Neural crest cell (in vitro differentiated cells): ENCODE data around the gene AOC2. TPM values are rescaled to one million over a fixed set of nuclear protein-coding genes. Genes with fewer than 3 reads are reported as not detected.
A peak's percentile ranks its signal among the peaks of the same experiment; 100 is the strongest.

Source experiments
- DNase-seq: peaks from one replicate; pipeline ENCODE4 v3.0.0; 2021; ENCODE audit warnings: low read depth, mixed read lengths, low spot score
- H3K27ac Mint-ChIP-seq: one replicate; pipeline ENCODE4 v1.8.0; 2021; ENCODE audit warnings: mild to moderate bottlenecking, mixed read lengths; ENCODE audit not compliant: unreplicated experiment
- H3K27me3 Mint-ChIP-seq: 2 replicates; pipeline ENCODE4 v1.8.0; 2021; ENCODE audit warnings: low read depth, mild to moderate bottlenecking, mixed read lengths
- H3K36me3 Mint-ChIP-seq: 2 replicates; pipeline ENCODE4 v1.8.0; 2021; ENCODE audit warnings: low read depth, mild to moderate bottlenecking, mixed read lengths
- H3K4me1 Mint-ChIP-seq: 2 replicates; pipeline ENCODE4 v1.8.0; 2021; ENCODE audit warnings: mixed read lengths
- H3K4me3 Mint-ChIP-seq: one replicate; pipeline ENCODE4 v1.8.0; 2021; ENCODE audit warnings: mild to moderate bottlenecking, mixed read lengths
- H3K9me3 Mint-ChIP-seq: 2 replicates; pipeline ENCODE4 v1.8.0; 2021; ENCODE audit warnings: mixed read lengths
- long read RNA-seq: library from polyadenylated mRNA; unstranded; transcript quantifications from one replicate; pipeline ENCODE4 v2.0.0, GENCODE V29; 2020
- total RNA-seq: library from RNA; stranded (reverse); gene quantifications from 2 replicates; pipeline ENCODE4 v1.2.1, GENCODE V29; 2021
- TF ChIP-seq, protein P1 (sequence below): fragments of 200-600 bp; sonication (generic); conservative IDR thresholded peaks from 2 replicates; pipeline ENCODE4 v1.5.0; 2021; ENCODE audit warnings: antibody characterized with exemption, mild to moderate bottlenecking

AOC2 gene, protein sequence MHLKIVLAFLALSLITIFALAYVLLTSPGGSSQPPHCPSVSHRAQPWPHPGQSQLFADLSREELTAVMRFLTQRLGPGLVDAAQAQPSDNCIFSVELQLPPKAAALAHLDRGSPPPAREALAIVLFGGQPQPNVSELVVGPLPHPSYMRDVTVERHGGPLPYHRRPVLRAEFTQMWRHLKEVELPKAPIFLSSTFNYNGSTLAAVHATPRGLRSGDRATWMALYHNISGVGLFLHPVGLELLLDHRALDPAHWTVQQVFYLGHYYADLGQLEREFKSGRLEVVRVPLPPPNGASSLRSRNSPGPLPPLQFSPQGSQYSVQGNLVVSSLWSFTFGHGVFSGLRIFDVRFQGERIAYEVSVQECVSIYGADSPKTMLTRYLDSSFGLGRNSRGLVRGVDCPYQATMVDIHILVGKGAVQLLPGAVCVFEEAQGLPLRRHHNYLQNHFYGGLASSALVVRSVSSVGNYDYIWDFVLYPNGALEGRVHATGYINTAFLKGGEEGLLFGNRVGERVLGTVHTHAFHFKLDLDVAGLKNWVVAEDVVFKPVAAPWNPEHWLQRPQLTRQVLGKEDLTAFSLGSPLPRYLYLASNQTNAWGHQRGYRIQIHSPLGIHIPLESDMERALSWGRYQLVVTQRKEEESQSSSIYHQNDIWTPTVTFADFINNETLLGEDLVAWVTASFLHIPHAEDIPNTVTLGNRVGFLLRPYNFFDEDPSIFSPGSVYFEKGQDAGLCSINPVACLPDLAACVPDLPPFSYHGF
- total RNA-seq = 3.0 and 3.2 TPM in 2 replicates
- long read RNA-seq = 0 reads

GRCh38 chr17:42844271-42844670 lies at the start of gene AOC2:
Gene AOC2, plus strand, starts transcription at chr17:42844580. Its CDS starts 47 bp downstream, at chr17:42844627.
- Mint-ChIP-seq H3K4me3 (peak within 1 kb of the TSS; percentile 49), H3K27ac (no peak within 1 kb of the TSS), H3K4me1 (no peaks in the 10 kb centered on the region), H3K27me3 (no peaks in the 10 kb centered on the region), H3K9me3 (no peaks in the 10 kb centered on the region), H3K36me3 (peaks cover 3% of the 10 kb centered on the region)
- TF ChIP-seq, protein P1, sequence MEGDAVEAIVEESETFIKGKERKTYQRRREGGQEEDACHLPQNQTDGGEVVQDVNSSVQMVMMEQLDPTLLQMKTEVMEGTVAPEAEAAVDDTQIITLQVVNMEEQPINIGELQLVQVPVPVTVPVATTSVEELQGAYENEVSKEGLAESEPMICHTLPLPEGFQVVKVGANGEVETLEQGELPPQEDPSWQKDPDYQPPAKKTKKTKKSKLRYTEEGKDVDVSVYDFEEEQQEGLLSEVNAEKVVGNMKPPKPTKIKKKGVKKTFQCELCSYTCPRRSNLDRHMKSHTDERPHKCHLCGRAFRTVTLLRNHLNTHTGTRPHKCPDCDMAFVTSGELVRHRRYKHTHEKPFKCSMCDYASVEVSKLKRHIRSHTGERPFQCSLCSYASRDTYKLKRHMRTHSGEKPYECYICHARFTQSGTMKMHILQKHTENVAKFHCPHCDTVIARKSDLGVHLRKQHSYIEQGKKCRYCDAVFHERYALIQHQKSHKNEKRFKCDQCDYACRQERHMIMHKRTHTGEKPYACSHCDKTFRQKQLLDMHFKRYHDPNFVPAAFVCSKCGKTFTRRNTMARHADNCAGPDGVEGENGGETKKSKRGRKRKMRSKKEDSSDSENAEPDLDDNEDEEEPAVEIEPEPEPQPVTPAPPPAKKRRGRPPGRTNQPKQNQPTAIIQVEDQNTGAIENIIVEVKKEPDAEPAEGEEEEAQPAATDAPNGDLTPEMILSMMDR = no peak
- no peak for DNase-seq

GRCh38 chr17:42795061-42795460 lies 49.3 kb upstream of the AOC2 start:
- peaks cover 13% of the 10 kb centered on the region for H3K4me1 Mint-ChIP-seq
- no peak overlapping the region for H3K27ac Mint-ChIP-seq
- peaks cover 3% of the 10 kb centered on the region for H3K9me3 Mint-ChIP-seq
- TF ChIP-seq, protein P1 = no peak
- no peak for DNase-seq
- H3K27me3 Mint-ChIP-seq = peaks cover 13% of the 10 kb centered on the region
- H3K36me3 Mint-ChIP-seq = peaks cover 9% of the 10 kb centered on the region
- H3K4me3 Mint-ChIP-seq = peak overlapping the region; percentile 69

- H3K4me1 Mint-ChIP-seq = peaks cover 13% of the 10 kb centered on the region
- H3K27me3 Mint-ChIP-seq = peaks cover 17% of the 10 kb centered on the region
- DNase-seq = no peak
- H3K36me3 Mint-ChIP-seq = peaks cover 9% of the 10 kb centered on the region
- TF ChIP-seq, protein P1 = no peak
- H3K27ac Mint-ChIP-seq = no peak overlapping the region
- H3K9me3 Mint-ChIP-seq = peaks cover 3% of the 10 kb centered on the region
- peak overlapping the region; percentile 69 for H3K4me3 Mint-ChIP-seq
Observed at GRCh38 chr17:42795465-42795864, 48.9 kb upstream of the AOC2 start.

DNA sequence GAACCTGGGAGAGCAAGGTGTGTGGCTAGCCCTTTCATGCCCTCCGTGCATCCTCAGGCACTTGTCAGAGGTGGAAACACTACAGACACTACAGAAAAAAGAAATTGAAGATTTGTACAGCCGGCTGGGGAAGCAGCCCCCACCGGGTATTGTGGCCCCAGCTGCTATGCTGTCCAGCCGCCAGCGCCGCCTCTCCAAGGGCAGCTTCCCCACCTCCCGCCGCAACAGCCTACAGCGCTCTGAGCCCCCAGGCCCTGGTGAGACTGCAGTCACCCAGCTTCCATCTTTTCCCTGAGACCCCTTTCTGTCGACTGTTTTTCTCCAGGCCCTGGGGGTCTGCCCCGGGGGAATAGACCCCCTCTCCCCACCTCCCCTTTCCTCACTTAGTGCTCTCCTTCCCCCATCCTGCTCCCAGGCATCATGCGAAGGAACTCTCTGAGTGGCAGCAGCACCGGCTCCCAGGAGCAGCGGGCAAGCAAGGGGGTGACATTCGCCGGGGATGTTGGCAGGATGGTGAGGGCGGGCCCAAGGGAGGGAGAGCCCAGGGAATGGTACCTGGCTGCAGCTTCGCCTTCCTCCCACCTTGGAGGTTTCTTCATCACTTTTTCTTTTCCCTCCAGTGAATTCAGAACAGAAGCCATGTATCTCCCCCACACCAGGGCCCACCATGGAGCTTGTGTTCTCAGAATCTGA lies 48.2 kb upstream of the AOC2 start:
- Mint-ChIP-seq H3K9me3 (peaks cover 3% of the 10 kb centered on the region), H3K27me3 (peaks cover 18% of the 10 kb centered on the region), H3K27ac (no peak overlapping the region), H3K36me3 (peaks cover 9% of the 10 kb centered on the region), H3K4me3 (peak overlapping the region; percentile 98), H3K4me1 (peaks cover 13% of the 10 kb centered on the region)
- TF ChIP-seq, protein P1 = no peak
- no peak for DNase-seq
